GM18858 (cell line): Measurements from ENCODE around the gene MAPKAP1.

Source experiments
- ATAC-seq: cut with Tn5 transposase; IDR thresholded peaks from one replicate; pipeline ENCODE4 v1.9.1; 2021; ENCODE audit not compliant: unreplicated experiment

The MAPKAP1 gene

DNA sequence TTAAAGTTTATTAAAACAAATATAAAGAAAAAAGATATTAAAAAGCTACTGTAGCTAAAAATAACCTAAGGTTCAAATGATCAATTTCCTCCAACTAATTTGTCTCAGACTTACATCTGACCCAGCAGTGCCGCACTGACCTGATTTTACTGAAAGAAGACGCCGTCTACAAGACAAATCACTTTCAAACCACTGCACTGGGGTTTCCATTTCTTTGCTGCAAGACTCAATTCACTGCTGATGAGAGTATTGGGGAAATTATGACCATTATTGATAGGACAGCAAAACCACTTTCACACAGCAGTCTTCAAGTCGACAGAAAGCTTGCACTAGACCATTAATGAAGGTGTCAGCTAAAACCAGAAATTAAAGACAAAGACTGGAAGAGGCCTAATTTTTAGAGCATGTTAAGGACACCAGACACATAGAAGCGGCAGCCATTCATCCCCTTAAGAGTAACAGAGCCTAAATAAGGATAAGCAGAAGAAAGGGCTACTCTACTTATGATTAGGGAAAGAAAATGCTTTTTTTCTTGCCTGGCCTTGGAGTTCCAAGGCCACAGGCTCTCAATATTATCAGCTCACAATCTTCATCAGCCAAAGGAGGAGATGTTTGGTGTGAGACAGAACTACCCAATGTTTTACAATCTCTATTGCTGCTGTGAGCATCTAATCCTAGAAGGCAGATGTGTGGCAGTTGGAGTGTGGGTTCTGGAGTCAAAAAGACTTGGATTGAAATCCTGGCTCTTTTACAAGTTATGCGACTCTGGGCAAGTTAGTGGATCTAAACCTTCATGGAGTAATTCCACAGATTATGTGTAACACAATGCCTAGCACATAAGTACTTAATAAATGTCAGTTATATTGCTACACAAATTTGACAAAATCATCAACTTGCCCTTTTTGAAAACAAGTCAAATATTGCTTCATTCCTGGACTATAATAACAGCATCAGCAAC, 190.7 kb downstream of the MAPKAP1 start:
- ATAC-seq, result no peak

DNA sequence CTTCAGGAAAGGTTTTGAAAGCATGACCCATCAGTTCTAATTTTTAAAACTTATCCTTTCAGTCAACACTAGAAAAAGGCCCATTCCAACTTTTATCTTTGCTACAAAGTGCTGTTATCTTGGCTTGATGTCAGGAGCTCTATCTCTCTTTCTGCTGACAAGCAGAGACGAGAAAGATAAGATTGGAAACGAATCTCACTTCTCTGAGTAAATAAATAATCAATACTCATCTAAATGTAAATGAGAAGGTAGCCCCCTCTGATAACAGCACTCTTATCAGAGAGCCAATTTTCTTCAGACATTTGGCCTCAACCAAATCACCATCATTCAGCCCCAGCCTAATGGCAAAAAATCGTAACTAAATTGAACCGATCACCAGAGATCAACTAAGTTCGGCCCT, 191.7 kb downstream of the MAPKAP1 start:
- ATAC-seq, result no peak

DNA sequence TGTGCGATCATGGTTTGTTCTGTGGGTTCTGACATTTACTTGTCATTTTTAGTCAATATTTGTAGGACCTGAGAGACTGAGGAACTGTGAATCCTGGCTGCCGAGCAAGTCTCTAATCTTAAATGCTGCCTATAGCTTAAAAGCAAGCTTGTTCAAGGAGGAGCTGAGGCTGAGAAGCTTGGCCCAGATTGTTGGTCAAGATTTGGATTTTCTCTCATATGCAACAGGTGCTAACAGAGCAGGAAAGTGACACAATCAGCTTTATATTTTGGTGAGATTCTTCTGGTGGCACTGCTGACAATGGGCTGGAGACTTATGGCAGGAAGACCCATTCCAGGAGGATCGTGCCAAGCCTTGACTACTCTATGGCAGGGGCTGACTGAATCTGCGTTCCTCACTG, 192.5 kb downstream of the MAPKAP1 start:
- ATAC-seq, result no peak

DNA sequence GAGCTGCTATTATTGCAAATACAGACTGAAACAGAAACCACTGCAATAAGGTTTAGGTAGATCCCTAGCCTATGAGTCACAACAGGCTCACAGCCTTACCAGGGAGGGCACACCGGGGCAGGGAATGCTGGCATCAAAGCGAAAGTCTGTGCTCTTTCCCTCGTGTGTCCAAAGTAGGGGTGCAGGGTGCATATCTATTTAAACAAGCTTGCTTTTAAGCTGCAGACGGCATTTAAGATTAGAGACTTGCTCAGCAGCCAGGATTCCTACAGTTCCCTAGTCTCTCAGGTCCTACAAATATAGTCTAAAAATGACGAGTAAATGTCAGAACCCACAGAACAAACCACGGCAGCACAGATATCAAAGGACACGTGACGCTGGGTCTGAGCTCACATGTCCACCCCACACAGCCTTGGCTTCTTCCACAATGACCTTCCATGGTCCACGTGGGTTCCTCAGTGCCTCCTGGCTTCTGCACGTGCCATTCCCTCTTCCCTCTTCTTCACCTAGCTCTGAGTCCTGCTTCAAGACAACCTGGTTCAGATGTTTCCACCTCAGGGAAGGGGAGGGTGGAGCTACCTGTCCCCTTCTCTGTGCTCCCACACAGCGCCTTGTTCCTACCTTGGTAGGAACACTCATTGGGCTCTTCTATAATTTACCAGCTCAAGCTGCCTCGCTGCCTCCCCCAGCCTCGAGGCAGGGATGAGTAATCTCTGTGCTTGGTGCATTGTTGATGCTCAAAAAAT, 193.2 kb downstream of the MAPKAP1 start:
- ATAC-seq, result peak; percentile 93

DNA sequence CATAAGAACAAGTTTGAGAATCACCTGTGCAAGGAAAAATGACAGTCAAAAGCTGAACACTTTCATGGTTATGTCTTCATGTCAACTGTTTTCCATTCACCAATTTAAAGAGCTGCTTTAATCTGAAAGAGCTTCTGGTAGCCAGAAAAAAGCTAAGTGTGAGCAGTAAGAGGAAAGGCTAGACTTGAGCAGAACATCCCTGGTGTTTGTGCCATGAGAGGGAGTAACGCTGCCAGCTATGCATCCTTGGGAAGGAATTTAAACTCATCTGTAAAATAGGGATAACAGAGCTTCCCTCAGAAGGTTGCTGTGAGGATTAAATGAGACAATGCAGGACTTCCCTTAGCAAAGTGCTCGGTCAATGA, 193.7 kb downstream of the MAPKAP1 start:
- no peak for ATAC-seq

- ATAC-seq, result no peak
Measured at GRCh38 chr9:125511789-125512660, 195.0 kb downstream of the MAPKAP1 start.

DNA sequence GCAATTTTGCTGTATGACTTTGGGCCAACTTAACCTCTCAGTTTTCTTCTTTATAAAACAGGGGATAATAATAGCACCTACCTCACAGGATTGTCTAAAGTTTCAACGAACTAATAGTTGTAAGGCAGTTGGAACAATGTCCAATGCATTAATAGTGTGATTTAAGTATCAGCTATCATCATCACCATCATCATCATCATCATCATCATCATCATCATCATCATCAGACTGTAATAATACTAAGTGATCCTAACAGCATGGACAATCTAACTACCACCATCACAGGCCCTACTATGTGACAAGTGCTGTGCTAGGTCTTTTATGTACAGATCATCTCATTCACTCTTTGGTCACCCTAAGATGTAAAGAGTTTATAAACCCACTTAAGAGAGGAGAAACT, 196.0 kb downstream of the MAPKAP1 start:
- ATAC-seq, result no peak

DNA sequence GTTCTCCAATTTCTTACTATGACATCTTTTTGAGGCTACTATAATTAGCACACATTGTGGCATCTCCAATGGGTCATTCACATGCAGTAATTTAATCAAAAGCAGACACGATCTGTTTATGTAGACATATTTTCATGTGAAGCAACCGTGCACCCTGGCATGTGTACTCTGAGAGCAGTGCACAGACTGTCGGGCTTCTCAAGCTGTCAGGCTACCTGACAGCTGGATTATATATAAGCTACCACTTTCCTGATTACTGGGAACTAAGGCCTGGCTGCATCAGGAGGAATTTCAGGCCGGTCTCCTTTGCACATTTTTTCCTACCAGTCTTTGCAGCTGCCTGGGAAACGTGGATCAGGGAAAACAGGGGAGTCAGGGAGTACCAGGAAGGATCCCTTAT, 197.5 kb downstream of the MAPKAP1 start:
- ATAC-seq, result no peak

- no peak for ATAC-seq
Measured at GRCh38 chr9:125508249-125508648, 198.8 kb downstream of the MAPKAP1 start.

- no peak for ATAC-seq
Measured at GRCh38 chr9:125507226-125507625, 199.8 kb downstream of the MAPKAP1 start.

DNA sequence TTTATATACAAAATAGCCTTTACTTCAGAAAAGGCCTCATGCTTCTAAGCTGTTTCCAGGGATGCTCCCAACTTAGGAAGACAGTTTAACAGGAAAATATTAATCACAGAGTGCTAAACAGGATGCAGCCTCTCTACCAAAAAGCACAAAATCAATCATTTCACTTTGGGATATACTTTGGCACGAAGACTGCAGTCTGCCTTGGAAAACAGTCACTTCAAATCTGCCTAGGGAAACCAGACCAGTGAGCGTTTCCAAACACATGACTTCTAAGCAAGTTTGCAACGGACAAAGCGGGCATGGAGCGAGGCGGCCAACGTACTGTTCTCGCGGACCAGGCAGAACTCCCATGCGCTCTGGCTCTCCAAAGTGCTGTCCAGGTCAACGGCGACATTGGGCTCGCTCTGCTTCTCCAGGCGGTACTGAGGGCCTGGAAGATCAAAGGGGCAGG, 201.0 kb downstream of the MAPKAP1 start:
- ATAC-seq, result no peak

DNA sequence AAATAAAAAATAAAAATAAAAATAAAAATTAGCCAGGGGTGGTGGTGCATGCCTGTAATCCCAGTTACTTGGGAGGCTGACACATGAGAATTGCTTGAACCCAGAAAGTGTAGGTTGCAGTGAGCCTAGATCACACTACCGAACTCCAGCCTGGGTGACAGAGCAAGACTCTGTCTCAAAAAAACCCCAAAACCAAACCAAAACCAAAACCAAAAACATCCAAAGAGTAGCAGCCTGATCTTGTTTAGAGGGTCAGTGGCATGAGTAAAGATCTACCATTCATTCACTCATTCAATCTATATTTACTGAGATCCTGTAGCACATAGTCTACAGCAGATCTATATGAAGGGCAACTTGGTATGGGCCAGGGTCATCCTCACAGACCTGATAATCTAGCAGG, 202.4 kb downstream of the MAPKAP1 start:
- no peak for ATAC-seq

GRCh38 chr9:125497906-125498305, 209.1 kb downstream of the MAPKAP1 start:
- no peak for ATAC-seq

DNA sequence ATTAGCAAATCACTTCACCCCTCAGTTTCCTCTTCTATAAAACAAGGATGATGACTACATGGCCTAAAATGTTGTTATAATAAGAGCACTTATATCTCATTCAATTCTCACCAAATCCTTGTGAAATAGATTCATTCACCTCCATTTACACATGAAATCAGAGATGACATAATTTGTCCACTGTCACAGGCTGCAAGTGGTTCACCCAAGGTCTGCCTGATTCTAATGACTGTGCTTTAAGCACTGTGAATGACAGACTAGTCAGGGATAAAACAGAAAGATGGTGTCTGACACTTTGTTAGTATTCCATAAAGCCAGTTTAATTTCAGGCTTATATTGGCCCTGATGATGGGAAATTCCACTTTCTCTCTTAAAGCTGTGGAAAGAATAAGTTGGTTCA, 209.5 kb downstream of the MAPKAP1 start:
- no peak for ATAC-seq

- ATAC-seq, result no peak
Measured at GRCh38 chr9:125496313-125496834, 210.6 kb downstream of the MAPKAP1 start.

DNA sequence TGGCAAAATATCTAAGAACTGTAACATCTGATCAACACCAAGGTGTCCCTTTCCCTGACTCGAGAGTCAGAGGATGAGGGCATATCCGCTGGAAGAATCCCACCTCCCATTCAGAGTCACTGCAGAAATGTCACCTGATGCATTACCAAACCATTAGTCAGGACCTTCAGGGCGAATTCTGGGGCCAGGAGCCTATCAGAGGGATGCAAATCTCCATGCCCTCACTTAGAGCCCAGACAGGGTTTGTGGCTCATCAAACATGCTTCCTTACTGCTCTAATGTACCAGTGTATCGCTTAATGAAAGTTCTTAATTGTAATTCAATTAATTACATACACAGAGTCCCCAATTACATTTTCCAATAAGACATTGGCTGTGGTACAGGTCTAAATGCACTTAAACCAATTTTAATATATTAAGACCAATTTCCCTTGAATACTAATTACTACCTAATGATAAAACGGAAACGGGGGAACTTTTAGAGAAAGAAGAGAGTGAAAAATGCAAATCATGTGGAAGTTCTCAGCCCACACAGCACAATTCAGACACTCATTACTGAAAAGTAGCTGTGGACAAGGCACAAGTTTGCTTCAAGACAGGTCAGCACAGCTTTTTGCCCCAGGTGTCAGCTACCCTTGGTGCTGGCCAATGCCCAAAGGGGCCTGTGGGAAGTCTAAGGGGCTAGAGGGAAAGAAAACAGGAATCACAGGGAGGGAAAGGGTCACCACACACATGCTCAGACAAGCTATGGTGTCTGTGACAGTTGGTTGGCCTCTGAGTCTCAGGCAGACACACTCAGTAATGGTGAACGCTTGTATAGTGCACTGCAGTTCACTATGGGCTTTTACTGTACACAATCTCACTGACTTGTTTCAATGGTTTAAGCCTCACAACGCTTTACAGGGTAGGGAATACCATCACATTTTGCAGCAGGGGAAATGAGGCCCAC, 211.6 kb downstream of the MAPKAP1 start:
- no peak for ATAC-seq

- ATAC-seq, result no peak
Measured at GRCh38 chr9:125494653-125494915, 212.4 kb downstream of the MAPKAP1 start.

- ATAC-seq, result no peak
Measured at GRCh38 chr9:125493881-125494652, 212.9 kb downstream of the MAPKAP1 start.

- ATAC-seq, result no peak
Measured at GRCh38 chr9:125493384-125493783, 213.6 kb downstream of the MAPKAP1 start.
